GM21576 (cell line): ENCODE data around the gene MYBPC1.
"Not testable (repeated sequence)": the region's sequence is repeated elsewhere in the genome, so short reads cannot be mapped to it uniquely, and the experiment has no call there.

Experiments used
- ATAC-seq: cut with Tn5 transposase; IDR thresholded peaks from one replicate; pipeline ENCODE4 v1.9.1; 2021; ENCODE audit warnings: mild to moderate bottlenecking, moderate library complexity; ENCODE audit not compliant: unreplicated experiment

MYBPC1 gene

GRCh38 chr12:101594700-101595099 lies at the start of gene MYBPC1:
TSS of gene MYBPC1 (plus strand) at chr12:101594971. CDS start at chr12:101595071, 100 bp downstream.
- ATAC-seq = no peak

- ATAC-seq = no peak
These were observed 43.2 kb upstream of the MYBPC1 start for GRCh38 chr12:101551362-101552114.

GRCh38 chr12:101552277-101552676 lies 42.5 kb upstream of the MYBPC1 start:
- no peak for ATAC-seq

- ATAC-seq = no peak
These were observed 37.7 kb upstream of the MYBPC1 start for GRCh38 chr12:101557094-101557493.

GRCh38 chr12:101558726-101559125 lies 36.0 kb upstream of the MYBPC1 start:
- ATAC-seq = not testable (repeated sequence)

GRCh38 chr12:101563212-101563611 lies 31.6 kb upstream of the MYBPC1 start:
- ATAC-seq = no peak

GRCh38 chr12:101564912-101565311 lies 29.9 kb upstream of the MYBPC1 start:
- no peak for ATAC-seq

GRCh38 chr12:101566318-101566717 lies 28.5 kb upstream of the MYBPC1 start:
- no peak for ATAC-seq

- ATAC-seq = no peak
These were observed 26.9 kb upstream of the MYBPC1 start for GRCh38 chr12:101567918-101568317.

GRCh38 chr12:101570047-101570446 lies 24.7 kb upstream of the MYBPC1 start:
- ATAC-seq = no peak

GRCh38 chr12:101571105-101571504 lies 23.7 kb upstream of the MYBPC1 start:
- no peak for ATAC-seq

GRCh38 chr12:101573743-101574142 lies 21.0 kb upstream of the MYBPC1 start:
- no peak for ATAC-seq

- ATAC-seq = no peak
These were observed 16.4 kb upstream of the MYBPC1 start for GRCh38 chr12:101578417-101578816.

- no peak for ATAC-seq
These were observed 13.6 kb upstream of the MYBPC1 start for GRCh38 chr12:101581190-101581589.

GRCh38 chr12:101582937-101583336 lies 11.8 kb upstream of the MYBPC1 start:
- ATAC-seq = no peak

GRCh38 chr12:101590383-101590782 lies 4.4 kb upstream of the MYBPC1 start:
- no peak for ATAC-seq

- ATAC-seq = no peak
These were observed 3.0 kb upstream of the MYBPC1 start for GRCh38 chr12:101591781-101592180.

- no peak for ATAC-seq
These were observed 2.3 kb upstream of the MYBPC1 start for GRCh38 chr12:101592448-101592847.

GRCh38 chr12:101592921-101593320 lies 1.9 kb upstream of the MYBPC1 start:
- no peak for ATAC-seq

GRCh38 chr12:101596172-101596571 lies 1.4 kb downstream of the MYBPC1 start:
- no peak for ATAC-seq

- no peak for ATAC-seq
These were observed 2.4 kb downstream of the MYBPC1 start for GRCh38 chr12:101597164-101597563.

- no peak for ATAC-seq
These were observed 3.7 kb downstream of the MYBPC1 start for GRCh38 chr12:101598483-101598882.

- no peak for ATAC-seq
These were observed 4.5 kb downstream of the MYBPC1 start for GRCh38 chr12:101599311-101599710.
